Stomach (tissue), 9 donors: ENCODE results near the gene KRTAP10-2. TPM values are rescaled to one million over a fixed set of nuclear protein-coding genes. Genes with fewer than 3 reads are reported as not detected.

Experiments used
- DNase-seq, 2 donors: peaks; one replicate each; pipeline versions ENCODE4 v3.0.0 to v3.0.0-alpha.2; 2013 to 2019
- H3K27ac ChIP-seq, 5 donors: fragments of 200-600 bp in 4 of 5; sonication (generic) in 4 of 5; one replicate each; pipeline ENCODE4 v1.5.1; 2013 to 2019; ENCODE audit warnings: mild to moderate bottlenecking in 1 of 5, moderate library complexity in 1 of 5
- H3K27me3 ChIP-seq, 3 donors: fragments of 200-600 bp; sonication (generic); one replicate each; pipeline ENCODE4 v1.5.1; 2017 to 2019; ENCODE audit warnings: mixed run types in 1 of 3
- H3K36me3 ChIP-seq, 4 donors: fragments of 200-600 bp; sonication (generic); 1 replicate in 3 of 4; 2 replicates in 1 of 4; pipeline ENCODE4 v1.5.1; 2016 to 2019
- H3K4me1 ChIP-seq, 4 donors: fragments of 200-600 bp; sonication (generic); one replicate each; pipeline ENCODE4 v1.5.1; 2016 to 2019
- H3K4me3 ChIP-seq, 4 donors: fragments of 200-600 bp; sonication (generic) in 3 of 4; one replicate each; pipeline ENCODE4 v1.5.1; 2016 to 2019; ENCODE audit warnings: mild to moderate bottlenecking in 1 of 4
- H3K9me3 ChIP-seq, 4 donors: fragments of 200-600 bp; sonication (generic); one replicate each; pipeline ENCODE4 v1.5.1; 2016 to 2019
- EP300 ChIP-seq: sonication (generic); formaldehyde crosslinking; IDR thresholded peaks from one replicate; pipeline ENCODE4 v1.6.1; 2017; ENCODE audit warnings: antibody characterized with exemption
- POLR2A ChIP-seq, 4 donors: fragments of 450-650 bp; IDR thresholded peaks; one replicate each; pipeline ENCODE4 v1.6.1; 2016; ENCODE audit warnings: antibody characterized with exemption in 4 of 4, control low read depth in 2 of 4, mild to moderate bottlenecking in 1 of 4, moderate library complexity in 1 of 4
- POLR2AphosphoS5 ChIP-seq, 3 donors: sonication (generic); formaldehyde crosslinking; IDR thresholded peaks; one replicate each; pipeline ENCODE4 v1.6.1; 2016; ENCODE audit warnings: antibody characterized with exemption in 3 of 3
- WGBS, 5 donors: extraction: QIAGEN DNeasy Blood & Tissue Kit in 3 of 5; methylation state at CpG; one replicate each; pipeline versions ENCODE4 v1.1.5 to v1.1.7; 2013 to 2018; 5-methylcytosine and 5-hydroxymethylcytosine counted together
- intact Hi-C: fragments of 100-400 bp; cut with DNase I; formaldehyde crosslinking; loops from one replicate; pipeline ENCODE4 v1.15.1; 2023; ENCODE audit warnings: low total_unique reads
- polyA plus RNA-seq, 3 donors: library from polyadenylated mRNA; stranded (reverse); fragments of 200-250 nt; gene quantifications; one replicate each; pipeline ENCODE4 v1.2.3, GENCODE V29; 2013
- total RNA-seq, 5 donors: library from RNA; depleted of rRNA; stranded (reverse); fragments of >200 nt; gene quantifications; one replicate each; pipeline versions ENCODE4 v1.1.0 to v1.2.3, GENCODE V29; 2014 to 2016
- TF ChIP-seq, protein P1 (sequence below), 7 experiments: fragments of 450-650 bp in 4 of 7; fragments of 200-600 bp in 3 of 7; sonication (generic) in 3 of 7; IDR thresholded peaks; one replicate each; pipeline ENCODE4 v1.5.1; 2016 to 2019; ENCODE audit warnings: antibody characterized with exemption in 7 of 7, control low read depth in 2 of 7, mild to moderate bottlenecking in 1 of 7
- donor health status: healthy with polysubstance abuse.
- donor health status: Bipolar disorder and iron deficiency.
- donor health status: healthy.

Gene KRTAP10-2
- total and polyA plus RNA-seq, 8 donors, result not detected

DNA sequence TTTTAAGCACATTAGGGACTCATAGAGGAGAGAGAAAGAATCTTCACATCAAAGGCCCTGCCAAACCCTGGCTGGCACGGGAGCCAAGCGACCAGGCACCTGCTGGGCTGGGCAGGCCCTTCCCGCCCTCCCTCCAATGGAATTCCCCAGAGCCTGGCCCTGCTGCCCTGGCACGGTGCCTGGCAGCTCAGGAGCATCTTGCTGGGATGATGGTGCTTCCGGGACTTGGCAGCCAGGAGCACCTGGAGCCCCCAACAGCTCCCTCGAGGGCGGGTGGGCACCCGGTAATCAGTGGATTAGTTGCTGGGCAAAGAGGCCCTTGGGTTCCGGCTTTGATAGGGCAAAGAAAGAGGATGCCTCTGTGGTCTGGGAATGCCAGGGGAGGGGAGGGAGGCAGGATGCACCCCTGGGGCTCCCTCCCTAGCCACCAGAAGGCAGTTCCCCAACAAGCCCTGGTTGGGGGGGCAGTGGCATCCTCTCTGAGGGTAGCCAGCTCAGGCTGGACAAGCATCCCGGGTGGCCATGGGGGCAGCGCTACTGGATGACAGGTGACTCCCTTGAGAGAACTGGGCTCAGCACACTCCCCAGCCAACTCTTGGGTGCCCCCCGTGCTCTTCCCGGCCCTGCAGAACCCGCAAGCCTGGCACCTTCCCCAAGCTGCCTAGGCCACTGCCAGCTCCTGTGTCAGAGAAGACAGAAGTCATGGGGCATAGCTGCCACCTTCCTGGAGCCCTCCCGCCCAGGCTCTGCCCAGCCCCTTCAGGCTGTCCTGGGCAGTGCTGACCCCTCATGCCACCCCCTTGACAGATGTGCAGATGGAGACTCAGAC, 37.7 kb downstream of the KRTAP10-2 start:
- peaks cover 7 to 15% (median 13%) of the 10 kb centered on the region in 4 donors for H3K4me1 ChIP-seq
- no peak overlapping the region for H3K27ac ChIP-seq
- no peak overlapping the region for H3K4me3 ChIP-seq
- intact Hi-C loops, result loop anchor here (10.0 kb wide), 1 partner anchor 281 kb away; no protein-coding TSS in a partner anchor
- no peaks in the 10 kb centered on the region for H3K36me3 ChIP-seq
- WGBS, 5 donors, result 53 to 78% (median 63%) methylated on average over 7 to 15 of the region's 15 CpGs
- peaks cover 0 to 40% (median 5%) of the 10 kb centered on the region in 3 donors for H3K27me3 ChIP-seq
- no peak for TF ChIP-seq EP300
- TF ChIP-seq POLR2A (IDR thresholded peaks at IDR 0.05), result no peak
- TF ChIP-seq, protein P1, sequence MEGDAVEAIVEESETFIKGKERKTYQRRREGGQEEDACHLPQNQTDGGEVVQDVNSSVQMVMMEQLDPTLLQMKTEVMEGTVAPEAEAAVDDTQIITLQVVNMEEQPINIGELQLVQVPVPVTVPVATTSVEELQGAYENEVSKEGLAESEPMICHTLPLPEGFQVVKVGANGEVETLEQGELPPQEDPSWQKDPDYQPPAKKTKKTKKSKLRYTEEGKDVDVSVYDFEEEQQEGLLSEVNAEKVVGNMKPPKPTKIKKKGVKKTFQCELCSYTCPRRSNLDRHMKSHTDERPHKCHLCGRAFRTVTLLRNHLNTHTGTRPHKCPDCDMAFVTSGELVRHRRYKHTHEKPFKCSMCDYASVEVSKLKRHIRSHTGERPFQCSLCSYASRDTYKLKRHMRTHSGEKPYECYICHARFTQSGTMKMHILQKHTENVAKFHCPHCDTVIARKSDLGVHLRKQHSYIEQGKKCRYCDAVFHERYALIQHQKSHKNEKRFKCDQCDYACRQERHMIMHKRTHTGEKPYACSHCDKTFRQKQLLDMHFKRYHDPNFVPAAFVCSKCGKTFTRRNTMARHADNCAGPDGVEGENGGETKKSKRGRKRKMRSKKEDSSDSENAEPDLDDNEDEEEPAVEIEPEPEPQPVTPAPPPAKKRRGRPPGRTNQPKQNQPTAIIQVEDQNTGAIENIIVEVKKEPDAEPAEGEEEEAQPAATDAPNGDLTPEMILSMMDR (IDR thresholded peaks at IDR 0.05), result no peak
- TF ChIP-seq POLR2AphosphoS5 (IDR thresholded peaks at IDR 0.05), result no peak
- H3K9me3 ChIP-seq, result no peaks in the 10 kb centered on the region
- no peak for DNase-seq

DNA sequence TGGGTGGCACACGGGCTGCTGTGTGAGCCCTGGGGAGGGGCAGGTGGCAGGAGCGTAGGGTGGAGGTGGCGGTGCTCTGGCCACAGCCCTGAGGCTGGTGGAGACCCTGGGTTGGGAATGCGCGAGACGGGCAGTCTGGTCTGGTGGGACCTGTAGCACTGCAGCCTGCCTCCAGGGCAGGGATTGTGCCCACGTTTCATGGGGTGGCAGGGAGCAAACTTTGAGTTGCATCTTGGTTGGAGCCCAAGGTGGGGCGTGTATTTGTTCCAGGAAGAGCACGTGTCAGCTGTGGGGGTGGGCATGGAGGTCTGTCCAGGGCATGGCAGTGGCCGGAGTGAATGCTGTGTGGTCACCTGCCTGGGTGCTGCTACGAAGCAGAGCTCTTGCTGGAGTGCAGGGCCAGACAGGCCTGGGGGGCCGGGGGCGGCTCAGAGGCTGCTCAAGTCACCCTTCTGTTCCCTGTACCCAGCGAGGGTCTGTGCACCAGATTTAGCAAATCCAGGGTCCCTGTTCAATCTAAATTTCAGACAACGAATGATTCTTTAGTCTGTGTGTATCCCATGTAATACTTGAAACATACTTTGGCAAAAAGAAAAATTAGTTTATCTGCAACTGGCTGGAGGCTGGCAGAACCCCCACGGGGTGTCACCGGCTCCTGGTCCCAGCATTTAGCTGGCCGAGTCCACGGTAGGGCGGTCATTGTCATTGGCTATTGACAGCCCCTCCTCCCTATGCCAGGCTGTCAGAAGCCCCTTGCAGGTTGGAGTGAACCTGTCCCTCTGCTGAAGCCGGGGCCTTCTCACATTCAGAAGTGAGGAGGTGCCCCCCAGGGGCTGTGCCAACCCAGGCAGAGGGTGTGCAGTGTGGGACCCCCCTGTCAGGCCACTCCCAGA, 38.6 kb downstream of the KRTAP10-2 start:
- H3K4me3 ChIP-seq, result no peak overlapping the region
- intact Hi-C loops, result loop anchor here (10.0 kb wide), 1 partner anchor 282 kb away; no protein-coding TSS in a partner anchor
- no peak for DNase-seq
- H3K9me3 ChIP-seq, result no peaks in the 10 kb centered on the region
- no peaks in the 10 kb centered on the region for H3K36me3 ChIP-seq
- peaks cover 7 to 15% (median 13%) of the 10 kb centered on the region in 4 donors for H3K4me1 ChIP-seq
- TF ChIP-seq POLR2AphosphoS5 (IDR thresholded peaks at IDR 0.05) (no peak), POLR2A (IDR thresholded peaks at IDR 0.05) (no peak), EP300 (no peak)
- TF ChIP-seq, protein P1 (IDR thresholded peaks at IDR 0.05), result no peak
- 70 to 73% (median 72%) methylated on average over 20 to 21 of the region's 21 CpGs for WGBS, 5 donors
- no peak overlapping the region for H3K27ac ChIP-seq
- H3K27me3 ChIP-seq, result peaks cover 0 to 49% (median 5%) of the 10 kb centered on the region in 3 donors

DNA sequence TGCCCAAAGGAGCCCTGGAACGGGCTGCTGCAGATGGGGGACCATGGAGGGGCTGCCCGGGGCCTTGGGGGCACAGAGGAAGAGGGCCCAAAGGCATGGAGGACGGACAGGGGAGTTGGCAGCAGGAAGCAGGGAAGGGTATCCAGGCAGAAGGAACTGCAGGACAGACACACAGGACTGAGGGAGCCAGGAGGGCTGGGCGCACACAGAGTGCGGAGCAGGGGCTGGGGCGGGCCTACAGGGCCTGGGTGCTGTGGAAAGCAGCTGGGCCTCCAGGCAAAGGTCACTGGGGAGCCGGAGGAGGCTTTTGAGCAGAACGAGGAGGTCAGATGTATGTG, 39.4 kb downstream of the KRTAP10-2 start:
- no peak for DNase-seq
- Histone ChIP-seq H3K4me3 (no peak overlapping the region), H3K27me3 (peaks cover 0 to 55% (median 5%) of the 10 kb centered on the region in 3 donors), H3K9me3 (no peaks in the 10 kb centered on the region), H3K27ac (no peak overlapping the region), H3K36me3 (no peaks in the 10 kb centered on the region), H3K4me1 (peaks cover 7 to 15% (median 13%) of the 10 kb centered on the region in 4 donors)
- 71 to 81% (median 79%) methylated on average over 8 of the region's 8 CpGs for WGBS, 5 donors
- intact Hi-C loops, result loop anchor here (10.0 kb wide), 1 partner anchor 283 kb away; no protein-coding TSS in a partner anchor
- TF ChIP-seq, protein P1 (IDR thresholded peaks at IDR 0.05), result no peak
- TF ChIP-seq POLR2AphosphoS5 (IDR thresholded peaks at IDR 0.05), result no peak
- no peak for TF ChIP-seq POLR2A (IDR thresholded peaks at IDR 0.05)
- TF ChIP-seq EP300, result no peak
